Subcutaneous abdominal adipose tissue (tissue), 5 donors: ENCODE data around the gene STK11IP.
A peak's percentile ranks its signal among the peaks of the same experiment; 100 is the strongest.

Source experiments
- H3K27ac ChIP-seq: one replicate; pipeline ENCODE4 v1.7.0; 2013; ENCODE audit warnings: low read depth, mild to moderate bottlenecking, inconsistent platforms, low read length, moderate library complexity
- H3K27me3 ChIP-seq, 5 donors: one replicate each; pipeline ENCODE4 v1.7.0; 2013; ENCODE audit warnings: low read length in 5 of 5, inconsistent platforms in 1 of 5; ENCODE audit not compliant: control insufficient read depth in 5 of 5, insufficient read depth in 4 of 5
- H3K36me3 ChIP-seq, 5 donors: one replicate each; pipeline ENCODE4 v1.7.0; 2013; ENCODE audit warnings: low read length in 5 of 5; ENCODE audit not compliant: control insufficient read depth in 5 of 5, insufficient read depth in 5 of 5
- H3K4me1 ChIP-seq, 5 donors: one replicate each; pipeline ENCODE4 v1.7.0; 2013; ENCODE audit warnings: low read length in 5 of 5, mild to moderate bottlenecking in 3 of 5, moderate library complexity in 1 of 5; ENCODE audit not compliant: control insufficient read depth in 5 of 5, insufficient read depth in 5 of 5
- H3K4me3 ChIP-seq, 5 donors: one replicate each; pipeline ENCODE4 v1.7.0; 2013; ENCODE audit warnings: low read length in 5 of 5, low read depth in 1 of 5
- H3K9ac ChIP-seq, 5 donors: one replicate each; pipeline ENCODE4 v1.7.0; 2013; ENCODE audit warnings: low read length in 5 of 5, mild to moderate bottlenecking in 4 of 5, moderate library complexity in 3 of 5
- H3K9me3 ChIP-seq, 5 donors: one replicate each; pipeline ENCODE4 v1.7.0; 2013; ENCODE audit warnings: low read length in 5 of 5; ENCODE audit not compliant: control insufficient read depth in 5 of 5
- donor health status: healthy.
- donor health status: healthy.
- donor health status: healthy.
- donor health status: healthy.
- donor health status: healthy.

STK11IP gene

GRCh38 chr2:219563271-219563928, 34.3 kb upstream of the STK11IP start:
- Histone ChIP-seq H3K9me3 (no peaks in the 10 kb centered on the region), H3K36me3 (peaks cover 0 to 43% (median 28%) of the 10 kb centered on the region in 5 donors), H3K9ac (no peak overlapping the region), H3K4me1 (no peaks in the 10 kb centered on the region), H3K4me3 (no peak overlapping the region), H3K27ac (no peak overlapping the region), H3K27me3 (no peaks in the 10 kb centered on the region)

GRCh38 chr2:219565130-219566080, 32.3 kb upstream of the STK11IP start:
- Histone ChIP-seq H3K4me1 (peaks cover 0 to 9% (median 6%) of the 10 kb centered on the region in 5 donors), H3K27ac (no peak overlapping the region), H3K36me3 (peaks cover 0 to 43% (median 28%) of the 10 kb centered on the region in 5 donors), H3K27me3 (no peaks in the 10 kb centered on the region), H3K9me3 (no peaks in the 10 kb centered on the region), H3K4me3 (no peak overlapping the region), H3K9ac (no peak overlapping the region)

GRCh38 chr2:219566640-219567039, 31.0 kb upstream of the STK11IP start:
- no peaks in the 10 kb centered on the region for H3K9me3 ChIP-seq
- H3K9ac ChIP-seq = no peak overlapping the region
- H3K4me3 ChIP-seq = no peak overlapping the region
- H3K27me3 ChIP-seq = no peaks in the 10 kb centered on the region
- no peak overlapping the region for H3K27ac ChIP-seq
- peaks cover 0 to 43% (median 28%) of the 10 kb centered on the region in 5 donors for H3K36me3 ChIP-seq
- peaks cover 0 to 12% (median 9%) of the 10 kb centered on the region in 5 donors for H3K4me1 ChIP-seq

GRCh38 chr2:219567131-219567530, 30.5 kb upstream of the STK11IP start:
- H3K9ac ChIP-seq = no peak overlapping the region
- no peak overlapping the region for H3K4me3 ChIP-seq
- H3K9me3 ChIP-seq = no peaks in the 10 kb centered on the region
- H3K27ac ChIP-seq = no peak overlapping the region
- peaks cover 0 to 16% (median 11%) of the 10 kb centered on the region in 5 donors for H3K4me1 ChIP-seq
- no peaks in the 10 kb centered on the region for H3K27me3 ChIP-seq
- peaks cover 0 to 43% (median 25%) of the 10 kb centered on the region in 5 donors for H3K36me3 ChIP-seq

GRCh38 chr2:219567791-219568361, 29.8 kb upstream of the STK11IP start:
- H3K9me3 ChIP-seq = no peaks in the 10 kb centered on the region

GRCh38 chr2:219569041-219569440, 28.6 kb upstream of the STK11IP start:
- H3K9me3 ChIP-seq = no peaks in the 10 kb centered on the region
- H3K4me3 ChIP-seq = no peak overlapping the region
- no peak overlapping the region for H3K27ac ChIP-seq
- H3K9ac ChIP-seq = no peak overlapping the region
- no peaks in the 10 kb centered on the region for H3K27me3 ChIP-seq
- peaks cover 0 to 26% (median 11%) of the 10 kb centered on the region in 5 donors for H3K36me3 ChIP-seq
- peaks cover 0 to 16% (median 11%) of the 10 kb centered on the region in 5 donors for H3K4me1 ChIP-seq

More at GRCh38 chr2:219567791-219568361, 29.8 kb upstream of the STK11IP start:
- Histone ChIP-seq H3K27ac (no peak overlapping the region), H3K36me3 (peaks cover 0 to 36% (median 19%) of the 10 kb centered on the region in 5 donors), H3K4me1 (peaks cover 0 to 16% (median 11%) of the 10 kb centered on the region in 5 donors), H3K4me3 (no peak overlapping the region), H3K9ac (no peak overlapping the region), H3K27me3 (no peaks in the 10 kb centered on the region)

- no peak overlapping the region for H3K27ac ChIP-seq
- H3K27me3 ChIP-seq = peaks cover 0 to 3% (median under 1%) of the 10 kb centered on the region in 5 donors
- H3K4me3 ChIP-seq = peak overlapping the region in 1 of 5 donors; percentile 71
These were observed 28.0 kb upstream of the STK11IP start for GRCh38 chr2:219569635-219570034.

GRCh38 chr2:219570194-219570923, 27.3 kb upstream of the STK11IP start:
- Histone ChIP-seq H3K9me3 (no peaks in the 10 kb centered on the region), H3K27me3 (peaks cover 2 to 8% (median 7%) of the 10 kb centered on the region in 5 donors), H3K4me3 (peak overlapping the region in 4 of 5 donors; percentile 62 to 79 (median 72)), H3K4me1 (peaks cover 0 to 16% (median 11%) of the 10 kb centered on the region in 5 donors), H3K27ac (no peak overlapping the region), H3K36me3 (peaks cover 0 to 20% (median 11%) of the 10 kb centered on the region in 5 donors), H3K9ac (peak overlapping the region in 3 of 5 donors; percentile 34 to 62 (median 51))

More at GRCh38 chr2:219569635-219570034, 28.0 kb upstream of the STK11IP start:
- H3K9ac ChIP-seq = no peak overlapping the region
- H3K36me3 ChIP-seq = peaks cover 0 to 24% (median 11%) of the 10 kb centered on the region in 5 donors
- H3K4me1 ChIP-seq = peaks cover 0 to 16% (median 11%) of the 10 kb centered on the region in 5 donors
- no peaks in the 10 kb centered on the region for H3K9me3 ChIP-seq

- Histone ChIP-seq H3K4me1 (peaks cover 0 to 16% (median 11%) of the 10 kb centered on the region in 5 donors), H3K27me3 (peaks cover 2 to 13% (median 11%) of the 10 kb centered on the region in 5 donors), H3K9me3 (no peaks in the 10 kb centered on the region), H3K4me3 (peak overlapping the region in 4 of 5 donors; percentile 62 to 79 (median 72)), H3K9ac (peak overlapping the region in 3 of 5 donors; percentile 34 to 52 (median 51)), H3K27ac (no peak overlapping the region), H3K36me3 (peaks cover 0 to 16% (median 9%) of the 10 kb centered on the region in 5 donors)
These were observed 26.7 kb upstream of the STK11IP start for GRCh38 chr2:219570924-219571310.
